GM21360 (cell line): ENCODE results near the gene RAP1GAP2.
A peak's percentile ranks its signal among the peaks of the same experiment; 100 is the strongest.
"Not testable (repeated sequence)": the region's sequence is repeated elsewhere in the genome, so short reads cannot be mapped to it uniquely, and the experiment has no call there.

Experiments used
- ATAC-seq: cut with Tn5 transposase; IDR thresholded peaks from one replicate; pipeline ENCODE4 v1.9.1; 2021; ENCODE audit warnings: mild to moderate bottlenecking, moderate library complexity; ENCODE audit not compliant: unreplicated experiment

The RAP1GAP2 gene

GRCh38 chr17:2796164-2797125 lies at the start of gene RAP1GAP2:
Gene RAP1GAP2, plus strand, starts transcription at chr17:2796438. Its CDS starts 90 bp downstream, at chr17:2796528.
- no peak for ATAC-seq

GRCh38 chr17:2749058-2749783 lies 47.0 kb upstream of the RAP1GAP2 start, which contains the start of gene CCDC92B:
Gene CCDC92B, minus strand, starts transcription at chr17:2749652. Its CDS starts 14,507 bp downstream, at chr17:2735145.
- ATAC-seq, result no peak

GRCh38 chr17:2749784-2750181 lies 46.5 kb upstream of the RAP1GAP2 start:
- ATAC-seq, result peak; percentile 48

GRCh38 chr17:2750721-2751120 lies 45.5 kb upstream of the RAP1GAP2 start:
- ATAC-seq, result no peak

- ATAC-seq, result no peak
Observed at GRCh38 chr17:2751491-2751890, 44.7 kb upstream of the RAP1GAP2 start.

- no peak for ATAC-seq
Observed at GRCh38 chr17:2755891-2756724, 40.1 kb upstream of the RAP1GAP2 start.

GRCh38 chr17:2758870-2759269 lies 37.4 kb upstream of the RAP1GAP2 start:
- no peak for ATAC-seq

GRCh38 chr17:2770129-2770528 lies 26.1 kb upstream of the RAP1GAP2 start:
- ATAC-seq, result no peak

- ATAC-seq, result no peak
Observed at GRCh38 chr17:2775206-2775605, 21.0 kb upstream of the RAP1GAP2 start.

- ATAC-seq, result no peak
Observed at GRCh38 chr17:2776589-2777241, 19.5 kb upstream of the RAP1GAP2 start.

GRCh38 chr17:2777242-2777867 lies 18.9 kb upstream of the RAP1GAP2 start:
- no peak for ATAC-seq

GRCh38 chr17:2778489-2778888 lies 17.7 kb upstream of the RAP1GAP2 start:
- no peak for ATAC-seq

- no peak for ATAC-seq
Observed at GRCh38 chr17:2779545-2779944, 16.7 kb upstream of the RAP1GAP2 start.

GRCh38 chr17:2780256-2780655 lies 16.0 kb upstream of the RAP1GAP2 start:
- ATAC-seq, result no peak

- ATAC-seq, result no peak
Observed at GRCh38 chr17:2780931-2781454, 15.2 kb upstream of the RAP1GAP2 start.

- ATAC-seq, result not testable (repeated sequence)
Observed at GRCh38 chr17:2781598-2781997, 14.6 kb upstream of the RAP1GAP2 start.

GRCh38 chr17:2782055-2782454 lies 14.2 kb upstream of the RAP1GAP2 start:
- ATAC-seq, result no peak

GRCh38 chr17:2783310-2784030 lies 12.8 kb upstream of the RAP1GAP2 start:
- no peak for ATAC-seq

GRCh38 chr17:2784864-2785263 lies 11.4 kb upstream of the RAP1GAP2 start:
- ATAC-seq, result no peak
